GM18870 (cell line): ENCODE measurements around the gene AKAIN1.

Experiments
- ATAC-seq: cut with Tn5 transposase; IDR thresholded peaks from one replicate; pipeline ENCODE4 v1.9.1; 2021; ENCODE audit warnings: moderate library complexity; ENCODE audit not compliant: unreplicated experiment

The AKAIN1 gene

GRCh38 chr18:5162111-5162510, 34.9 kb downstream of the AKAIN1 start:
- ATAC-seq = no peak

- no peak for ATAC-seq
These were observed 38.0 kb downstream of the AKAIN1 start for GRCh38 chr18:5159080-5159479.

- ATAC-seq = no peak
These were observed 38.5 kb downstream of the AKAIN1 start for GRCh38 chr18:5158587-5158986.

- no peak for ATAC-seq
These were observed 38.9 kb downstream of the AKAIN1 start for GRCh38 chr18:5158172-5158571.

GRCh38 chr18:5155907-5156287, 41.2 kb downstream of the AKAIN1 start:
- no peak for ATAC-seq

GRCh38 chr18:5155218-5155906, 41.7 kb downstream of the AKAIN1 start:
- ATAC-seq = no peak

- no peak for ATAC-seq
These were observed 44.6 kb downstream of the AKAIN1 start for GRCh38 chr18:5152343-5153020.

- ATAC-seq = no peak
These were observed 46.2 kb downstream of the AKAIN1 start for GRCh38 chr18:5150894-5151293.

GRCh38 chr18:5146093-5146492, 51.0 kb downstream of the AKAIN1 start:
- no peak for ATAC-seq

GRCh38 chr18:5145168-5145825, 51.8 kb downstream of the AKAIN1 start:
- ATAC-seq = no peak

- no peak for ATAC-seq
These were observed 52.4 kb downstream of the AKAIN1 start for GRCh38 chr18:5144629-5145028.

GRCh38 chr18:5142859-5143258, 54.2 kb downstream of the AKAIN1 start:
- ATAC-seq = no peak

GRCh38 chr18:5142131-5142530, 54.9 kb downstream of the AKAIN1 start:
- no peak for ATAC-seq

- ATAC-seq = no peak
These were observed 59.8 kb downstream of the AKAIN1 start for GRCh38 chr18:5137261-5137660.

GRCh38 chr18:5132987-5133386, 64.1 kb downstream of the AKAIN1 start:
- ATAC-seq = no peak

- no peak for ATAC-seq
These were observed 74.8 kb downstream of the AKAIN1 start for GRCh38 chr18:5122272-5122671.

GRCh38 chr18:5110266-5110665, 86.8 kb downstream of the AKAIN1 start:
- ATAC-seq = no peak

- no peak for ATAC-seq
These were observed 89.1 kb downstream of the AKAIN1 start for GRCh38 chr18:5107988-5108387.

GRCh38 chr18:5106730-5107129, 90.3 kb downstream of the AKAIN1 start:
- no peak for ATAC-seq

- no peak for ATAC-seq
These were observed 92.8 kb downstream of the AKAIN1 start for GRCh38 chr18:5104246-5104645.

GRCh38 chr18:5103693-5104092, 93.4 kb downstream of the AKAIN1 start:
- ATAC-seq = no peak

GRCh38 chr18:5103286-5103685, 93.8 kb downstream of the AKAIN1 start:
- ATAC-seq = no peak
